HEK293 (cell line): Measurements from ENCODE around the gene NDFIP2.

ENCODE experiments used
- CTCF ChIA-PET: fragments of 350-600 bp; formaldehyde crosslinking; extraction: SDS; loops from one replicate; lab custom pipeline; 2021; ENCODE audit warnings: antibody characterized with exemption; lab: Yijun Ruan, JAX
- POLR2A ChIA-PET: fragments of 300-600 bp; formaldehyde crosslinking; extraction: SDS; loops from one replicate; lab custom pipeline; 2020; ENCODE audit warnings: antibody characterized with exemption, inconsistent platforms; lab: Yijun Ruan, JAX
- H3K27ac ChIP-seq: fragments of 200-500 bp; sonication (Bioruptor generic); 2 replicates; pipeline ENCODE4 v1.5.1; 2014; ENCODE audit warnings: low read depth, low read length, control low read depth, inconsistent platforms; ENCODE audit errors: extremely low read depth
- H3K36me3 ChIP-seq, 2 experiments: fragments of 200-500 bp in 1 of 2; sonication (Bioruptor generic) in 1 of 2; 1 replicate in 1 of 2; 2 replicates in 1 of 2; pipeline ENCODE4 v1.5.1; 2014 to 2017; ENCODE audit warnings: inconsistent platforms in 2 of 2, low read length in 2 of 2; ENCODE audit not compliant: control insufficient read depth in 2 of 2, insufficient read depth in 1 of 2
- H3K4me1 ChIP-seq: fragments of 200-500 bp; sonication (Bioruptor generic); 2 replicates; pipeline ENCODE4 v1.5.1; 2014; ENCODE audit warnings: mild to moderate bottlenecking, low read length, inconsistent platforms; ENCODE audit not compliant: control insufficient read depth, insufficient read depth
- H3K4me3 ChIP-seq: 2 replicates; pipeline ENCODE4 v1.5.1; 2011; ENCODE audit warnings: low read depth, mild to moderate bottlenecking, control low read depth, low read length, moderate library complexity
- H3K9me3 ChIP-seq: fragments of 200-500 bp; sonication (Bioruptor generic); 2 replicates; pipeline ENCODE4 v1.5.1; 2014; ENCODE audit warnings: low read depth, low read length, inconsistent platforms; ENCODE audit not compliant: control insufficient read depth, insufficient read depth
- BCL11A ChIP-seq: fragments of 450-650 bp; formaldehyde crosslinking; IDR thresholded peaks from 2 replicates; pipeline ENCODE4 v1.5.1; 2016; ENCODE audit warnings: low read depth, missing biosample characterization, missing genetic modification characterization
- ELK4 ChIP-seq: IDR thresholded peaks from 2 replicates; pipeline ENCODE4 v1.6.1; 2011; ENCODE audit warnings: mild to moderate bottlenecking, low read depth, low read length, borderline replicate concordance
- FEZF1 ChIP-seq: fragments of 450-650 bp; formaldehyde crosslinking; IDR thresholded peaks from 2 replicates; pipeline ENCODE4 v1.5.1; 2016; ENCODE audit warnings: missing biosample characterization, missing genetic modification characterization
- INSM2 ChIP-seq: fragments of 450-650 bp; formaldehyde crosslinking; IDR thresholded peaks from 2 replicates; pipeline ENCODE4 v1.5.1; 2016; ENCODE audit warnings: missing biosample characterization, missing genetic modification characterization
- MZF1 ChIP-seq: fragments of 450-650 bp; formaldehyde crosslinking; IDR thresholded peaks from 2 replicates; pipeline ENCODE4 v1.5.1; 2017; ENCODE audit warnings: missing biosample characterization, missing genetic modification characterization, borderline replicate concordance
- OSR2 ChIP-seq: fragments of 450-650 bp; formaldehyde crosslinking; IDR thresholded peaks from 2 replicates; pipeline ENCODE4 v1.5.1; 2016; ENCODE audit warnings: missing biosample characterization, missing genetic modification characterization
- PBX3 ChIP-seq: sonication (generic); formaldehyde crosslinking; IDR thresholded peaks from 2 replicates; pipeline ENCODE4 v1.8.1; 2022; ENCODE audit warnings: mild to moderate bottlenecking, moderate library complexity, missing genetic modification reagents
- PRDM6 ChIP-seq: fragments of 450-650 bp; formaldehyde crosslinking; IDR thresholded peaks from 2 replicates; pipeline ENCODE4 v1.5.1; 2017; ENCODE audit warnings: missing biosample characterization, missing genetic modification characterization
- SP3 ChIP-seq: fragments of 450-650 bp; formaldehyde crosslinking; IDR thresholded peaks from 2 replicates; pipeline ENCODE4 v1.5.1; 2016; ENCODE audit warnings: missing biosample characterization, missing genetic modification characterization
- SP7 ChIP-seq: fragments of 450-650 bp; formaldehyde crosslinking; IDR thresholded peaks from 2 replicates; pipeline ENCODE4 v1.5.1; 2016; ENCODE audit warnings: missing biosample characterization, missing genetic modification characterization
- TCF7L2 ChIP-seq: IDR thresholded peaks from 2 replicates; pipeline ENCODE4 v1.6.1; 2011; ENCODE audit warnings: low read depth, mild to moderate bottlenecking, inconsistent platforms, low read length, moderate library complexity, borderline replicate concordance
- ZBTB7A ChIP-seq: fragments of 450-650 bp; formaldehyde crosslinking; IDR thresholded peaks from 2 replicates; pipeline ENCODE4 v1.5.1; 2016; ENCODE audit warnings: low read depth, missing biosample characterization, missing genetic modification characterization
- ZFP37 ChIP-seq: fragments of 450-650 bp; formaldehyde crosslinking; IDR thresholded peaks from 2 replicates; pipeline ENCODE4 v1.5.1; 2016; ENCODE audit warnings: missing biosample characterization, missing genetic modification characterization
- ZFP69B ChIP-seq: fragments of 450-650 bp; formaldehyde crosslinking; IDR thresholded peaks from 2 replicates; pipeline ENCODE4 v1.5.1; 2016; ENCODE audit warnings: missing biosample characterization, missing genetic modification characterization
- ZIC2 ChIP-seq: fragments of 450-650 bp; formaldehyde crosslinking; IDR thresholded peaks from 2 replicates; pipeline ENCODE4 v1.5.1; 2016; ENCODE audit warnings: missing biosample characterization, missing genetic modification characterization
- ZNF121 ChIP-seq: fragments of 450-650 bp; formaldehyde crosslinking; IDR thresholded peaks from 2 replicates; pipeline ENCODE4 v1.5.1; 2016; ENCODE audit warnings: missing biosample characterization, missing genetic modification characterization
- ZNF140 ChIP-seq: fragments of 450-650 bp; formaldehyde crosslinking; IDR thresholded peaks from 2 replicates; pipeline ENCODE4 v1.5.1; 2016; ENCODE audit warnings: missing biosample characterization, missing genetic modification characterization
- ZNF157 ChIP-seq: fragments of 450-650 bp; formaldehyde crosslinking; IDR thresholded peaks from 2 replicates; pipeline ENCODE4 v1.5.1; 2016; ENCODE audit warnings: missing biosample characterization, missing genetic modification characterization
- ZNF354C ChIP-seq: fragments of 450-650 bp; formaldehyde crosslinking; IDR thresholded peaks from 2 replicates; pipeline ENCODE4 v1.5.1; 2016; ENCODE audit warnings: missing biosample characterization, missing genetic modification characterization, low read depth, borderline replicate concordance
- ZNF530 ChIP-seq: fragments of 450-650 bp; formaldehyde crosslinking; IDR thresholded peaks from 2 replicates; pipeline ENCODE4 v1.5.1; 2016; ENCODE audit warnings: low read depth, missing biosample characterization, missing genetic modification characterization
- ZNF654 ChIP-seq: fragments of 450-650 bp; formaldehyde crosslinking; IDR thresholded peaks from 2 replicates; pipeline ENCODE4 v1.5.1; 2016; ENCODE audit warnings: low read depth, missing biosample characterization, missing genetic modification characterization
- ZNF677 ChIP-seq: fragments of 450-650 bp; IDR thresholded peaks from 2 replicates; pipeline ENCODE4 v1.5.0; 2018; ENCODE audit warnings: missing biosample characterization, mild to moderate bottlenecking, missing genetic modification characterization, moderate library complexity
- ZNF704 ChIP-seq: fragments of 450-650 bp; formaldehyde crosslinking; IDR thresholded peaks from 2 replicates; pipeline ENCODE4 v1.5.1; 2016; ENCODE audit warnings: missing biosample characterization, missing genetic modification characterization
- ZNF792 ChIP-seq: fragments of 450-650 bp; formaldehyde crosslinking; IDR thresholded peaks from 2 replicates; pipeline ENCODE4 v1.5.1; 2016; ENCODE audit warnings: missing biosample characterization, missing genetic modification characterization
- ZNF843 ChIP-seq: fragments of 450-650 bp; formaldehyde crosslinking; IDR thresholded peaks from 2 replicates; pipeline ENCODE4 v1.5.1; 2016; ENCODE audit warnings: missing biosample characterization, missing genetic modification characterization
- ZSCAN16 ChIP-seq: fragments of 450-650 bp; formaldehyde crosslinking; IDR thresholded peaks from 2 replicates; pipeline ENCODE4 v1.5.1; 2016; ENCODE audit warnings: missing biosample characterization, missing genetic modification characterization
- ZSCAN5A ChIP-seq: fragments of 450-650 bp; formaldehyde crosslinking; IDR thresholded peaks from 2 replicates; pipeline ENCODE4 v1.5.1; 2016; ENCODE audit warnings: missing biosample characterization, missing genetic modification characterization

NDFIP2 gene

GRCh38 chr13:79548902-79549301, 67.9 kb downstream of the NDFIP2 start:
- Histone ChIP-seq H3K4me3 (no peak overlapping the region), H3K4me1 (no peaks in the 10 kb centered on the region), H3K9me3 (no peaks in the 10 kb centered on the region)
- POLR2A ChIA-PET: no interaction called here
- no peak for TF ChIP-seq ZIC2 (tag by site-specific recombination)
- 0 out of 2 replicates have a peak, but pooled peaks have one; percentile 5 for TF ChIP-seq ZNF654 (tag by site-specific recombination)
- no peak for TF ChIP-seq ZNF704 (tag by site-specific recombination)
- TF ChIP-seq, all 188 proteins: peak for 1
- CTCF ChIA-PET: interaction anchor here (1.0 kb wide), 1 partner anchor 128 kb away, joined by 3 read pairs; no protein-coding TSS in a partner anchor
- H3K27ac ChIP-seq: no peak overlapping the region
- no peaks in the 10 kb centered on the region for H3K36me3 ChIP-seq

- Histone ChIP-seq H3K36me3 (no peaks in the 10 kb centered on the region), H3K4me3 (no peak overlapping the region), H3K27ac (no peak overlapping the region), H3K4me1 (no peaks in the 10 kb centered on the region), H3K9me3 (no peaks in the 10 kb centered on the region)
- ChIA-PET POLR2A (no interaction called here), CTCF (interaction anchor here (1.0 kb wide), 1 partner anchor 129 kb away, joined by 3 read pairs; no protein-coding TSS in a partner anchor)
- TF ChIP-seq ZNF792 (tag by site-specific recombination) (no peak), ZNF530 (tag by site-specific recombination) (no peak), PBX3 (CRISPR knock-in tag) (no peak), ZNF843 (tag by site-specific recombination) (no peak), MZF1 (tag by site-specific recombination) (peak; percentile 87), ZNF140 (tag by site-specific recombination) (no peak), INSM2 (no peak), PRDM6 (tag by site-specific recombination) (peak; percentile 27; the same call in 1 of the 2 replicates), ZSCAN16 (tag by site-specific recombination) (no peak), SP7 (tag by site-specific recombination) (no peak), ZNF121 (tag by site-specific recombination) (no peak), ZFP37 (tag by site-specific recombination) (no peak), ZFP69B (tag by site-specific recombination) (no peak), ZNF157 (tag by site-specific recombination) (no peak), BCL11A (tag by site-specific recombination) (no peak), ZBTB7A (tag by site-specific recombination) (no peak), FEZF1 (peak; percentile 44), SP3 (tag by site-specific recombination) (no peak), ELK4 (no peak), TCF7L2 (peak; percentile 26; the same call in 1 of the 2 replicates), ZSCAN5A (tag by site-specific recombination) (no peak), ZNF677 (tag by site-specific recombination) (no peak), ZNF354C (tag by site-specific recombination) (no peak), OSR2 (0 out of 2 replicates have a peak, but pooled peaks have one; percentile 16)
Observed at GRCh38 chr13:79549355-79550106, 68.6 kb downstream of the NDFIP2 start.
